Measurements from ENCODE around the gene GRIA1.

Gene GRIA1

GRCh38 chr5:153500178-153500577, 9.7 kb downstream of the GRIA1 start:
- no peak for DNase-seq

- peak; percentile 60 for DNase-seq
These were observed 14.3 kb downstream of the GRIA1 start for GRCh38 chr5:153504726-153505125.

- no peak for DNase-seq
These were observed 18.2 kb downstream of the GRIA1 start for GRCh38 chr5:153508700-153509099.

GRCh38 chr5:153511622-153512021, 21.2 kb downstream of the GRIA1 start:
- DNase-seq, result peak; percentile 43

- DNase-seq, result peak; percentile 47
These were observed 22.7 kb downstream of the GRIA1 start for GRCh38 chr5:153513156-153513555.

- no peak for DNase-seq
These were observed 24.8 kb downstream of the GRIA1 start for GRCh38 chr5:153515301-153515700.

GRCh38 chr5:153516504-153517240, 26.2 kb downstream of the GRIA1 start:
- DNase-seq, result no peak

GRCh38 chr5:153517241-153517611, 26.8 kb downstream of the GRIA1 start:
- no peak for DNase-seq

- DNase-seq, result no peak
These were observed 29.7 kb downstream of the GRIA1 start for GRCh38 chr5:153520137-153520536.

- DNase-seq, result no peak
These were observed 30.5 kb downstream of the GRIA1 start for GRCh38 chr5:153520952-153521351.

GRCh38 chr5:153523211-153523610, 32.7 kb downstream of the GRIA1 start:
- no peak for DNase-seq

GRCh38 chr5:153523831-153524230, 33.4 kb downstream of the GRIA1 start:
- no peak for DNase-seq

GRCh38 chr5:153525536-153525935, 35.1 kb downstream of the GRIA1 start:
- no peak for DNase-seq

GRCh38 chr5:153530357-153531143, 40.1 kb downstream of the GRIA1 start:
- no peak for DNase-seq

- DNase-seq, result no peak
These were observed 43.1 kb downstream of the GRIA1 start for GRCh38 chr5:153533546-153533945.

GRCh38 chr5:153534102-153534501, 43.6 kb downstream of the GRIA1 start:
- DNase-seq, result peak; percentile 16

GRCh38 chr5:153537207-153537606, 46.7 kb downstream of the GRIA1 start:
- no peak for DNase-seq

GRCh38 chr5:153539983-153540382, 49.5 kb downstream of the GRIA1 start:
- no peak for DNase-seq

GRCh38 chr5:153542536-153542935, 52.1 kb downstream of the GRIA1 start:
- no peak for DNase-seq

GRCh38 chr5:153543288-153543687, 52.8 kb downstream of the GRIA1 start:
- no peak for DNase-seq

GRCh38 chr5:153543959-153544470, 53.5 kb downstream of the GRIA1 start:
- no peak for DNase-seq

- DNase-seq, result no peak
These were observed 54.2 kb downstream of the GRIA1 start for GRCh38 chr5:153544706-153545105.

- no peak for DNase-seq
These were observed 56.1 kb downstream of the GRIA1 start for GRCh38 chr5:153546566-153546965.

- peak; percentile 61 for DNase-seq
These were observed 61.1 kb downstream of the GRIA1 start for GRCh38 chr5:153551537-153552079.

All from NCI-H446 treated with DMSO at 0.1 percent for 48 hours (cell line).